DOHH2 (cell line): ENCODE data around the gene FOLH1.
"Not testable (repeated sequence)": the region's sequence is repeated elsewhere in the genome, so short reads cannot be mapped to it uniquely, and the experiment has no call there.

Experiments used
- H3F3A ChIP-seq: fragments of 200-600 bp; sonication (generic), shearing (Covaris generic); 2 replicates; pipeline ENCODE4 v1.6.0; 2016; ENCODE audit warnings: antibody characterized with exemption, mild to moderate bottlenecking; ENCODE audit not compliant: control insufficient read depth, insufficient read depth
- H3K27ac ChIP-seq: fragments of 200-600 bp; sonication (generic); 2 replicates; pipeline ENCODE4 v1.5.1; 2014; ENCODE audit warnings: low read depth, mild to moderate bottlenecking, low read length, moderate library complexity
- H3K27me3 ChIP-seq: fragments of 200-600 bp; sonication (generic); 2 replicates; pipeline ENCODE4 v1.6.1; 2014; ENCODE audit warnings: mild to moderate bottlenecking, low read length, mixed read lengths; ENCODE audit not compliant: control insufficient read depth
- H3K36me3 ChIP-seq: fragments of 200-600 bp; sonication (generic); 2 replicates; pipeline ENCODE4 v1.6.1; 2014; ENCODE audit warnings: mild to moderate bottlenecking, low read length, moderate library complexity, mixed read lengths; ENCODE audit not compliant: control insufficient read depth
- H3K4me1 ChIP-seq: fragments of 200-600 bp; sonication (generic); 2 replicates; pipeline ENCODE4 v1.6.1; 2014; ENCODE audit warnings: mild to moderate bottlenecking, low read length, mixed read lengths; ENCODE audit not compliant: control insufficient read depth
- H3K4me2 ChIP-seq: fragments of 200-600 bp; sonication (generic); 2 replicates; pipeline ENCODE4 v1.6.0; 2014; ENCODE audit warnings: mild to moderate bottlenecking, low read length, moderate library complexity
- H3K4me3 ChIP-seq: fragments of 200-600 bp; sonication (generic); 2 replicates; pipeline ENCODE4 v1.5.1; 2014; ENCODE audit warnings: mild to moderate bottlenecking, low read length, mixed read lengths
- H3K79me2 ChIP-seq: fragments of 200-600 bp; sonication (generic); 2 replicates; pipeline ENCODE4 v1.6.1; 2014; ENCODE audit warnings: mild to moderate bottlenecking, low read length, mixed read lengths; ENCODE audit not compliant: control insufficient read depth
- H3K9me2 ChIP-seq: fragments of 200-600 bp; sonication (generic); replicated peaks from 2 replicates; pipeline ENCODE4 v1.6.1; 2014; ENCODE audit warnings: mild to moderate bottlenecking, low read length, mixed read lengths; ENCODE audit not compliant: control insufficient read depth
- H3K9me3 ChIP-seq: fragments of 200-600 bp; sonication (generic); 2 replicates; pipeline ENCODE4 v1.6.1; 2014; ENCODE audit warnings: antibody characterized with exemption, low read length, mixed read lengths; ENCODE audit not compliant: control insufficient read depth, insufficient read depth
- H4K20me1 ChIP-seq: fragments of 200-600 bp; sonication (generic); 2 replicates; pipeline ENCODE4 v1.6.0; 2014; ENCODE audit warnings: low read depth, mild to moderate bottlenecking, antibody characterized with exemption, low read length, moderate library complexity; ENCODE audit not compliant: control insufficient read depth, insufficient read depth
- EZH2phosphoT487 ChIP-seq: fragments of 200-600 bp; sonication (generic); IDR thresholded peaks from 2 replicates; pipeline ENCODE4 v1.6.1; 2017; ENCODE audit warnings: borderline replicate concordance, mild to moderate bottlenecking, antibody characterized with exemption, low read length, moderate library complexity, mixed read lengths
- TF ChIP-seq, protein P1 (sequence below): fragments of 200-600 bp; sonication (generic); IDR thresholded peaks from one replicate; pipeline ENCODE4 v1.5.1; 2014; ENCODE audit warnings: antibody characterized with exemption, mild to moderate bottlenecking, low read depth, low read length; ENCODE audit not compliant: poor library complexity, severe bottlenecking

Gene FOLH1

DNA sequence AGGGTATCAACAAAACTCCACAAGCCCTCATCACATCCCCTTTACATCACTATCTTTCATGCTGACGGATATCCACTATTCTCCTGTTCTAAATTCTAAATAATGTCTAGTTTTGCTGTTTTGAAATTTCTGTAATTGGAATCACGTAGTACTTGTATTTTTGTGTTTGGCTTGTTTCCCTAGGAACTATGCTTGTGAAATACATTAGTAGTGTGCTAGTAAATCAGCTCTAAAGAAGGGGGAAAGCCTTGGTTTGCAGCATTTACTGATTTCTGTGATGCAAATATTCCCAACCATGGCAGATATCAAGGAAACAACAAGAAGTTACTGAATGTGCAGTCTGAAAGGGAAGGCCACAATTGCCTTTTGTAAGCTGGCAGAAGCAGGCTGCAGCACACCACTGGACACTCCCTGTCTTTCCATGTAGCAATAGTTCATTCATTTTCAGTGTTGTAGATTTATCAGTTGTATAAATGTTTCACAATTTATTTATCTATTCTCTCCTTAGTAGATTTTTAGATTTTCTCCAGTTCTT lies 4.7 kb upstream of the FOLH1 start:
- no peak overlapping the region for H3K27ac ChIP-seq
- H3F3A ChIP-seq, result no peaks in the 10 kb centered on the region
- no peaks in the 10 kb centered on the region for H3K9me2 ChIP-seq
- no peak overlapping the region for H3K4me2 ChIP-seq
- H3K4me3 ChIP-seq, result no peak overlapping the region
- TF ChIP-seq EZH2phosphoT487, result no peak
- TF ChIP-seq, protein P1, sequence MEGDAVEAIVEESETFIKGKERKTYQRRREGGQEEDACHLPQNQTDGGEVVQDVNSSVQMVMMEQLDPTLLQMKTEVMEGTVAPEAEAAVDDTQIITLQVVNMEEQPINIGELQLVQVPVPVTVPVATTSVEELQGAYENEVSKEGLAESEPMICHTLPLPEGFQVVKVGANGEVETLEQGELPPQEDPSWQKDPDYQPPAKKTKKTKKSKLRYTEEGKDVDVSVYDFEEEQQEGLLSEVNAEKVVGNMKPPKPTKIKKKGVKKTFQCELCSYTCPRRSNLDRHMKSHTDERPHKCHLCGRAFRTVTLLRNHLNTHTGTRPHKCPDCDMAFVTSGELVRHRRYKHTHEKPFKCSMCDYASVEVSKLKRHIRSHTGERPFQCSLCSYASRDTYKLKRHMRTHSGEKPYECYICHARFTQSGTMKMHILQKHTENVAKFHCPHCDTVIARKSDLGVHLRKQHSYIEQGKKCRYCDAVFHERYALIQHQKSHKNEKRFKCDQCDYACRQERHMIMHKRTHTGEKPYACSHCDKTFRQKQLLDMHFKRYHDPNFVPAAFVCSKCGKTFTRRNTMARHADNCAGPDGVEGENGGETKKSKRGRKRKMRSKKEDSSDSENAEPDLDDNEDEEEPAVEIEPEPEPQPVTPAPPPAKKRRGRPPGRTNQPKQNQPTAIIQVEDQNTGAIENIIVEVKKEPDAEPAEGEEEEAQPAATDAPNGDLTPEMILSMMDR, result no peak
- no peaks in the 10 kb centered on the region for H3K36me3 ChIP-seq
- no peaks in the 10 kb centered on the region for H3K4me1 ChIP-seq
- no peaks in the 10 kb centered on the region for H4K20me1 ChIP-seq
- no peaks in the 10 kb centered on the region for H3K9me3 ChIP-seq
- no peaks in the 10 kb centered on the region for H3K79me2 ChIP-seq
- no peaks in the 10 kb centered on the region for H3K27me3 ChIP-seq

DNA sequence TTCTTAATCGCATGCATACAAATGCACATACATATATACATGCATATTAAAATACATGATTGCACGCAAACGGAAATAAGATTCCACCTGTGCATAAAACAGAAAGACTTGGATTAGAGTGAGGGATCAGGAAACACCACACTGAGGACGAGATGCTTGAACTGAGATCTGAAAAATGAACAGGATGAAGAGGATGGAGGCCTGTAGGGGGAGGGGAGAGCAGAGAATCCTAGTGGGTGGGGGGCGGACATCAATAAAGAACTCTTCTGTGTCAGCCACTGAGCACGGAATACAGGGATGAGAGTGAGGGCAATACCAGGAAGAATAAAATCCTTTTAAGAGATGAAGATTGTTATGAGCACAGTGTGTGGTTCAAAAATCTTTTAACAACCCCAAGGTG lies 1.4 kb downstream of the FOLH1 start:
- not testable (repeated sequence) for H3F3A ChIP-seq, H3K4me3 ChIP-seq, H3K79me2 ChIP-seq, H3K9me3 ChIP-seq, H3K36me3 ChIP-seq, H3K27ac ChIP-seq, H4K20me1 ChIP-seq, H3K4me2 ChIP-seq, H3K27me3 ChIP-seq, H3K9me2 ChIP-seq, H3K4me1 ChIP-seq

DNA sequence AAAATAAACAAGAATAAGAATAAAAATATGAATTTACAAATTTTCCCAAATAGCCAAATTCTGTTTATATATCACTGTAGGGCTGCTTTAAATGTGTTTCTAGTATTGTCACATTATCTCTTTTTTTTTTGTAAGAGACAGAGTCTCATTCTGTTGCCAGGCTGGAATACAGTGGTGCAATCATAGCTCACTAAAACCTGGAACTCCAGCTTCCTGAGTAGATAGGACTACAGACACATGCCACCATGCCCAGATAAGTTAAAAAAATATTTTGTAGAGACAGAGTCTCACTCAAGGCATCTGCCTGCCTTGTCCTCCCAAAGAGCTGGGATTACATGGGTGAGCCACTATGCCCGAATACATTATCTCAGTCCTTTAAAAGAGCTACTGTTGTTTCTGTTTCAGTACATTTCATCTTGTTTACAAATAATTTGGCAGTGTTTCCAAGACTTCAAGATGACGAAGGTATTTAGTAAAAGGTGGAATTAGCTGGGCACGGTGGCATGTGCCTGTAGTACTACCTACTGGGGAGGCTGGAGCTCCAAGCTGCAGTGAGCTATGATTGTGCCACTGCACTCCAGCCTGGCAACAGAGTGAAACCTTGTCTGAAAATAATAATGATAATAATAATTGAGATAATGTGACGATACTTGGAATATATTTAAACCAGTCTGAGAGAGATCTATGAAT lies 6.0 kb downstream of the FOLH1 start:
- no peaks in the 10 kb centered on the region for H4K20me1 ChIP-seq

DNA sequence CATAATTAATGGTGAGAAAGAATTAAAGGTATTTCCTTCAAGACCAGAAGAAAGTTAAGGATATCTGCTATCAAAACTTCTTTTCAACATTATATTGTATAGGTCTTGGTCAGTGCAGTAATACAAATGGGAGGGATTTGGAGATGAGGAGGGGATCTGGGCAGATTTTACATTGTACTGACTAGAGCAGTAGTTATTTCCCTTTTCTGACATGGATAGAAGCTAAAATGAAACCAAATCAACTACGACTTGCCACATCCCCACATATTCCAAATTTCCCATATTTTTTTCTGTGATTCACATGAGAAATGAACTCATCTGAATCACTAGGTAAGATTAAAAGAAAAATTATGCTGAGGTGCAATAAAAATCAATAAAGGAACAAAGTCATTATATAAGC lies 11.6 kb downstream of the FOLH1 start:
- H3K4me3 ChIP-seq, H3K27me3 ChIP-seq, H3K36me3 ChIP-seq, H3K79me2 ChIP-seq, H3K4me2 ChIP-seq, H3K9me3 ChIP-seq, H3F3A ChIP-seq, H3K27ac ChIP-seq, H3K4me1 ChIP-seq, H4K20me1 ChIP-seq, H3K9me2 ChIP-seq: not testable (repeated sequence)

More for the DNA sequence above, 6.0 kb downstream of the FOLH1 start:
- Histone ChIP-seq H3F3A (no peaks in the 10 kb centered on the region), H3K79me2 (no peaks in the 10 kb centered on the region), H3K36me3 (no peaks in the 10 kb centered on the region), H3K4me1 (no peaks in the 10 kb centered on the region), H3K9me3 (no peaks in the 10 kb centered on the region), H3K27me3 (no peaks in the 10 kb centered on the region), H3K9me2 (no peaks in the 10 kb centered on the region), H3K27ac (no peak overlapping the region), H3K4me3 (no peak overlapping the region), H3K4me2 (no peak overlapping the region)
- TF ChIP-seq EZH2phosphoT487, result no peak
- TF ChIP-seq, protein P1, result no peak

DNA sequence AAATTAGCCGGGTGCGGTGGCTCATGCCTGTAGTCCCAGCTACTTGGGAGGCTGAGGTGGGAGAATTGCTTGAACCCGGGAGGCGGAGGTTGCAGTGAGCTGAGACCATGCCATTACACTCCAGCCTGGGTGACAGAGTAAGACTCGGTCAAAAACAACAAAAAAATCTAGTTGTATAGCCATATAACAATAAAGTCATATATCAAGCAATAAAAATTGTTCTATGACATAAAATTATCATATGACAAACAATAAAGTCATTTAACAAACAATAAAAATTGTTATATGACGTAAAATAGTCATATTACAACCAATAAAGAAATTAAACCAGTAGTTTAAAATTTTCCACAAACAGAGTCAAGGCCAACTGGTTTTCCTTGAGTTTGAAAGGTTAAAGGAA lies 12.4 kb downstream of the FOLH1 start:
- not testable (repeated sequence) for H3F3A ChIP-seq, H3K9me2 ChIP-seq, H4K20me1 ChIP-seq, H3K4me2 ChIP-seq, H3K27ac ChIP-seq, H3K9me3 ChIP-seq, H3K36me3 ChIP-seq, H3K4me1 ChIP-seq, H3K4me3 ChIP-seq, H3K27me3 ChIP-seq, H3K79me2 ChIP-seq

DNA sequence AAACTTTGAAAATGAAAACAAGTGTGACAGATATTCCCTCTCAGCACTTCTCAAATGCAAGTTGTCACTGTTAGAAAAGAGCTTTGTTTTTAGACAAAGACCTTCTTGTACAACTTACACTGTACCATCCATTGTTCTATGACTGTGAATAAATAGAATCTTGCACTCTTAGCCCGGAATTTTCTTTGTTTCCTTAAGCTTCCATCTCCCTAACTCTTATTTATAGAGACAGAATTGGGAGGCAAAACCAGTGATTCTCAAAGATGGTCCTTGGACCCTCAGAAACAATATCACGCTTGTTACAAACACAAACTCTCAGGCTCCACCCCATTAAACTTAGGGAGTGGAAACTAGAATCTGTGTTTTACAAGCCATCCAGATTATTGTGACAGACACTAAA lies 18.1 kb downstream of the FOLH1 start:
- not testable (repeated sequence) for H3K36me3 ChIP-seq, H3K27me3 ChIP-seq, H3K27ac ChIP-seq, H3F3A ChIP-seq, H3K79me2 ChIP-seq, H3K4me3 ChIP-seq, H4K20me1 ChIP-seq, H3K9me2 ChIP-seq, H3K9me3 ChIP-seq, H3K4me2 ChIP-seq, H3K4me1 ChIP-seq

DNA sequence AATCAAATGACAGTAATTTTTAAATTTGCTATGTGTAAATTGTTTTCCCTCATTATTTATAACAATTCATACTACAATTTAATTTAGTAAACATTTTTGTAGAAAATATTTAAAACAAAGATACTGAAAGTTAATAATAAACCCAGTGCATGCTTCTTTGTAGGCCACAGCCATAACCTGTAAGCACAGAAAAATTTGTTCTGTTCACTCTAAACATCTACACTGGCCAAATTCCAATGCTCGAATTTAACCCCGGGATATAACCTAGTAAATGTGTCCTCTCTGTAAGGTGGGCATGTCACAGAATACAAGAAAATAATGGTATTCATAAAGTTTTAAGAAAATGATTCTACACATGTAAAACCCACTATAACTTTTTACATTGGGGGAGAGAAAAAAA lies 22.2 kb downstream of the FOLH1 start:
- H3K9me2 ChIP-seq, H3K4me2 ChIP-seq, H3K36me3 ChIP-seq, H3K9me3 ChIP-seq, H3F3A ChIP-seq, H3K4me3 ChIP-seq, H3K27me3 ChIP-seq, H3K4me1 ChIP-seq, H3K79me2 ChIP-seq, H4K20me1 ChIP-seq, H3K27ac ChIP-seq: not testable (repeated sequence)
